Liver (tissue), 3 donors: ENCODE results near the gene PHACTR4.

Source experiments
- FOXA2 ChIP-seq: IDR thresholded peaks from 2 replicates; pipeline ENCODE4 v1.6.1; 2016; ENCODE audit warnings: antibody characterized with exemption
- HNF4G ChIP-seq: IDR thresholded peaks from 2 replicates; pipeline ENCODE4 v1.6.1; 2016; ENCODE audit warnings: antibody characterized with exemption
- JUND ChIP-seq, 2 donors: IDR thresholded peaks; 2 replicates each; pipeline ENCODE4 v1.6.1; 2016; ENCODE audit warnings: antibody characterized with exemption in 2 of 2
- RAD21 ChIP-seq, 2 donors: IDR thresholded peaks; 2 replicates each; pipeline ENCODE4 v1.6.1; 2016; ENCODE audit warnings: antibody characterized with exemption in 2 of 2, mild to moderate bottlenecking in 2 of 2
- TAF1 ChIP-seq: conservative IDR thresholded peaks from 2 replicates; pipeline ENCODE4 v1.6.1; 2016; ENCODE audit warnings: antibody characterized with exemption, mild to moderate bottlenecking
- TF ChIP-seq, protein P1 (sequence below): fragments of 150-350 bp; IDR thresholded peaks from 2 replicates; pipeline ENCODE4 v1.5.1; 2017; ENCODE audit warnings: improper control_type of control experiment, low read depth, low read length; ENCODE audit not compliant: missing input control
- TF ChIP-seq, protein P2 (sequence below): IDR thresholded peaks from 2 replicates; pipeline ENCODE4 v1.6.1; 2016; ENCODE audit warnings: antibody characterized with exemption
- donor health status: healthy.
- donor health status: healthy.

- TF ChIP-seq, protein P1, sequence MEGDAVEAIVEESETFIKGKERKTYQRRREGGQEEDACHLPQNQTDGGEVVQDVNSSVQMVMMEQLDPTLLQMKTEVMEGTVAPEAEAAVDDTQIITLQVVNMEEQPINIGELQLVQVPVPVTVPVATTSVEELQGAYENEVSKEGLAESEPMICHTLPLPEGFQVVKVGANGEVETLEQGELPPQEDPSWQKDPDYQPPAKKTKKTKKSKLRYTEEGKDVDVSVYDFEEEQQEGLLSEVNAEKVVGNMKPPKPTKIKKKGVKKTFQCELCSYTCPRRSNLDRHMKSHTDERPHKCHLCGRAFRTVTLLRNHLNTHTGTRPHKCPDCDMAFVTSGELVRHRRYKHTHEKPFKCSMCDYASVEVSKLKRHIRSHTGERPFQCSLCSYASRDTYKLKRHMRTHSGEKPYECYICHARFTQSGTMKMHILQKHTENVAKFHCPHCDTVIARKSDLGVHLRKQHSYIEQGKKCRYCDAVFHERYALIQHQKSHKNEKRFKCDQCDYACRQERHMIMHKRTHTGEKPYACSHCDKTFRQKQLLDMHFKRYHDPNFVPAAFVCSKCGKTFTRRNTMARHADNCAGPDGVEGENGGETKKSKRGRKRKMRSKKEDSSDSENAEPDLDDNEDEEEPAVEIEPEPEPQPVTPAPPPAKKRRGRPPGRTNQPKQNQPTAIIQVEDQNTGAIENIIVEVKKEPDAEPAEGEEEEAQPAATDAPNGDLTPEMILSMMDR = no peak
- no peak for TF ChIP-seq RAD21 (IDR thresholded peaks at IDR 0.05)
- TF ChIP-seq, protein P2, sequence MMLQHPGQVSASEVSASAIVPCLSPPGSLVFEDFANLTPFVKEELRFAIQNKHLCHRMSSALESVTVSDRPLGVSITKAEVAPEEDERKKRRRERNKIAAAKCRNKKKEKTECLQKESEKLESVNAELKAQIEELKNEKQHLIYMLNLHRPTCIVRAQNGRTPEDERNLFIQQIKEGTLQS = no peak
- no peak for TF ChIP-seq JUND (IDR thresholded peaks at IDR 0.05)
- TF ChIP-seq FOXA2 = no peak
- no peak for TF ChIP-seq TAF1
- no peak for TF ChIP-seq HNF4G
Observed at GRCh38 chr1:28365864-28366263, 3.7 kb upstream of the PHACTR4 start.
